ENCODE data around the gene PEF1.

Gene PEF1

DNA sequence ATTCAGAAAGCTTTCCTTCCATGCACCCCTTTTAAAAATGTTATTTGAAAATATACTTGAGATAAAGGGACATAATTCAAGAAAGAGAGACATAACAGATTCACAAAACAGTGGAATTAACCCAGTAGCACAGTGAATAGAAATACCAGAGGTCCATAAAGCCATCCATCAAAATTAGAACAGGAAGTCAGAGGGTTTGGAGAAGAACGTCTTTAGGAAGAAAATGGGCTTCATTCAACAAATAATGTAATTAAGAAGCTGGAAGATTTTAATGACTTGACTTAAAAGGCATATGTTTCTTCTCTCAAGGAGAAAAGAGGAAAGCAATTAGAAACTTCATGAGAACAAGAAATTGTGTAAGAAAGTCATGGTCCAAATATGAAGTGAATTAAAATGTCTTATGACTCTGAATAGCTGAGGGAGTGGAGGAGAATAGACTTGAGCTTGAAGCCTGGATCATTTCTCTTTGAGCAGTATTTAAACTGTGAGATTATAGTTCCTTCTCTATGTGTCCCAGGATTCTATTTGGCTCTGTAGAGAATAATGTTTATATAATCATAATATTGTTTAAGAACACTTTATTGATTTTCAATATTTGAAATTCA lies 35.1 kb downstream of the PEF1 start (continued):
- TF ChIP-seq, protein P1, sequence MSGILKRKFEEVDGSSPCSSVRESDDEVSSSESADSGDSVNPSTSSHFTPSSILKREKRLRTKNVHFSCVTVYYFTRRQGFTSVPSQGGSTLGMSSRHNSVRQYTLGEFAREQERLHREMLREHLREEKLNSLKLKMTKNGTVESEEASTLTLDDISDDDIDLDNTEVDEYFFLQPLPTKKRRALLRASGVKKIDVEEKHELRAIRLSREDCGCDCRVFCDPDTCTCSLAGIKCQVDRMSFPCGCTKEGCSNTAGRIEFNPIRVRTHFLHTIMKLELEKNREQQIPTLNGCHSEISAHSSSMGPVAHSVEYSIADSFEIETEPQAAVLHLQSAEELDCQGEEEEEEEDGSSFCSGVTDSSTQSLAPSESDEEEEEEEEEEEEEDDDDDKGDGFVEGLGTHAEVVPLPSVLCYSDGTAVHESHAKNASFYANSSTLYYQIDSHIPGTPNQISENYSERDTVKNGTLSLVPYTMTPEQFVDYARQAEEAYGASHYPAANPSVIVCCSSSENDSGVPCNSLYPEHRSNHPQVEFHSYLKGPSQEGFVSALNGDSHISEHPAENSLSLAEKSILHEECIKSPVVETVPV (CRISPR knock-in tag; IDR thresholded peaks at IDR 0.05), result peak; percentile 50; the same call in 1 of the 2 replicates
- TF ChIP-seq ZFP3 (CRISPR knock-in tag; IDR thresholded peaks at IDR 0.05) (no peak), RARB (CRISPR knock-in tag; IDR thresholded peaks at IDR 0.05) (no peak), BACH2 (CRISPR knock-in tag; IDR thresholded peaks at IDR 0.05; ENCODE audit: borderline replicate concordance) (no peak), TCF4 (CRISPR knock-in tag; IDR thresholded peaks at IDR 0.05; ENCODE audit: borderline replicate concordance) (peak; percentile 63), PPARA (CRISPR knock-in tag; IDR thresholded peaks at IDR 0.05; ENCODE audit: borderline replicate concordance) (no peak), ZNF8 (CRISPR knock-in tag; IDR thresholded peaks at IDR 0.05) (no peak), ISL1 (CRISPR knock-in tag; IDR thresholded peaks at IDR 0.05) (peak; percentile 98), GLIS3 (CRISPR knock-in tag; IDR thresholded peaks at IDR 0.05) (no peak), ARNTL (CRISPR knock-in tag; IDR thresholded peaks at IDR 0.05; ENCODE audit: borderline replicate concordance, low read depth) (no peak), ZC3H10 (CRISPR knock-in tag; IDR thresholded peaks at IDR 0.05) (peak; percentile 92), ZNF565 (CRISPR knock-in tag; conservative IDR thresholded peaks at IDR 0.05; ENCODE audit: low read depth) (no peak)
- TF ChIP-seq, protein P2, sequence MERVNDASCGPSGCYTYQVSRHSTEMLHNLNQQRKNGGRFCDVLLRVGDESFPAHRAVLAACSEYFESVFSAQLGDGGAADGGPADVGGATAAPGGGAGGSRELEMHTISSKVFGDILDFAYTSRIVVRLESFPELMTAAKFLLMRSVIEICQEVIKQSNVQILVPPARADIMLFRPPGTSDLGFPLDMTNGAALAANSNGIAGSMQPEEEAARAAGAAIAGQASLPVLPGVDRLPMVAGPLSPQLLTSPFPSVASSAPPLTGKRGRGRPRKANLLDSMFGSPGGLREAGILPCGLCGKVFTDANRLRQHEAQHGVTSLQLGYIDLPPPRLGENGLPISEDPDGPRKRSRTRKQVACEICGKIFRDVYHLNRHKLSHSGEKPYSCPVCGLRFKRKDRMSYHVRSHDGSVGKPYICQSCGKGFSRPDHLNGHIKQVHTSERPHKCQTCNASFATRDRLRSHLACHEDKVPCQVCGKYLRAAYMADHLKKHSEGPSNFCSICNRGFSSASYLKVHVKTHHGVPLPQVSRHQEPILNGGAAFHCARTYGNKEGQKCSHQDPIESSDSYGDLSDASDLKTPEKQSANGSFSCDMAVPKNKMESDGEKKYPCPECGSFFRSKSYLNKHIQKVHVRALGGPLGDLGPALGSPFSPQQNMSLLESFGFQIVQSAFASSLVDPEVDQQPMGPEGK (CRISPR knock-in tag; IDR thresholded peaks at IDR 0.05; ENCODE audit: borderline replicate concordance), result peak; percentile 91

DNA sequence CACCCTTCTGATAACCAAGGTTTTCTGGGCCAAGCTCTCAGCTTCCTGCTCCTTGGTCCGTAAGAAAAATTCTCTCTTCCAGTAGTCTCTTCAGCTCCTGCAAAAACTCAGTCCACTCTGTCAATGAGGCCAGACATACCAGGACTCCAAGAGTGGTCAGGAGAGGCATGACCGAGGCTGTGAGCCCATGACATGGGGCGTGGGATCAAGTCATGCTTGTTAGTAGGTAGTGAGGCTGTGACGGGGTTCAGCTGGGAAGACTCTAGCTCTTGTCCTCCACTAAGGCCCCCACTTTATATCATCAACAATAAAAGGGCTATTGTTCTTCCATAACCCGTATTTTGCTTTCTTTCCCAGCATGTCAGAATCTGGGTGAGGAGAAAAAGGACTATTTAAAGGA lies 37.3 kb downstream of the PEF1 start:
- ATAC-seq, result no peak
- TF ChIP-seq ZNF8 (CRISPR knock-in tag; IDR thresholded peaks at IDR 0.05) (no peak), CSDC2 (CRISPR knock-in tag; IDR thresholded peaks at IDR 0.05) (no peak), ZFP3 (CRISPR knock-in tag; IDR thresholded peaks at IDR 0.05) (no peak), PPARA (CRISPR knock-in tag; IDR thresholded peaks at IDR 0.05; ENCODE audit: borderline replicate concordance) (no peak), SNAI2 (CRISPR knock-in tag; IDR thresholded peaks at IDR 0.05) (no peak), ZNF70 (CRISPR knock-in tag; IDR thresholded peaks at IDR 0.05) (no peak), ZC3H10 (CRISPR knock-in tag; IDR thresholded peaks at IDR 0.05) (no peak), ESRRG (CRISPR knock-in tag; IDR thresholded peaks at IDR 0.05) (no peak), BACH2 (CRISPR knock-in tag; IDR thresholded peaks at IDR 0.05; ENCODE audit: borderline replicate concordance) (no peak), ZNF565 (CRISPR knock-in tag; conservative IDR thresholded peaks at IDR 0.05; ENCODE audit: low read depth) (no peak), OSR1 (CRISPR knock-in tag; IDR thresholded peaks at IDR 0.05) (no peak), ZFP30 (CRISPR knock-in tag; IDR thresholded peaks at IDR 0.05) (no peak), TCF4 (CRISPR knock-in tag; IDR thresholded peaks at IDR 0.05; ENCODE audit: borderline replicate concordance) (no peak), ARNTL (CRISPR knock-in tag; IDR thresholded peaks at IDR 0.05; ENCODE audit: borderline replicate concordance, low read depth) (no peak)
- TF ChIP-seq, protein P1 (CRISPR knock-in tag; IDR thresholded peaks at IDR 0.05), result no peak
- TF ChIP-seq, protein P3, sequence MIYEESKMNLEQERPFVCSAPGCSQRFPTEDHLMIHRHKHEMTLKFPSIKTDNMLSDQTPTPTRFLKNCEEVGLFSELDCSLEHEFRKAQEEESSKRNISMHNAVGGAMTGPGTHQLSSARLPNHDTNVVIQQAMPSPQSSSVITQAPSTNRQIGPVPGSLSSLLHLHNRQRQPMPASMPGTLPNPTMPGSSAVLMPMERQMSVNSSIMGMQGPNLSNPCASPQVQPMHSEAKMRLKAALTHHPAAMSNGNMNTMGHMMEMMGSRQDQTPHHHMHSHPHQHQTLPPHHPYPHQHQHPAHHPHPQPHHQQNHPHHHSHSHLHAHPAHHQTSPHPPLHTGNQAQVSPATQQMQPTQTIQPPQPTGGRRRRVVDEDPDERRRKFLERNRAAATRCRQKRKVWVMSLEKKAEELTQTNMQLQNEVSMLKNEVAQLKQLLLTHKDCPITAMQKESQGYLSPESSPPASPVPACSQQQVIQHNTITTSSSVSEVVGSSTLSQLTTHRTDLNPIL (CRISPR knock-in tag; IDR thresholded peaks at IDR 0.05; ENCODE audit: low read depth), result no peak

DNA sequence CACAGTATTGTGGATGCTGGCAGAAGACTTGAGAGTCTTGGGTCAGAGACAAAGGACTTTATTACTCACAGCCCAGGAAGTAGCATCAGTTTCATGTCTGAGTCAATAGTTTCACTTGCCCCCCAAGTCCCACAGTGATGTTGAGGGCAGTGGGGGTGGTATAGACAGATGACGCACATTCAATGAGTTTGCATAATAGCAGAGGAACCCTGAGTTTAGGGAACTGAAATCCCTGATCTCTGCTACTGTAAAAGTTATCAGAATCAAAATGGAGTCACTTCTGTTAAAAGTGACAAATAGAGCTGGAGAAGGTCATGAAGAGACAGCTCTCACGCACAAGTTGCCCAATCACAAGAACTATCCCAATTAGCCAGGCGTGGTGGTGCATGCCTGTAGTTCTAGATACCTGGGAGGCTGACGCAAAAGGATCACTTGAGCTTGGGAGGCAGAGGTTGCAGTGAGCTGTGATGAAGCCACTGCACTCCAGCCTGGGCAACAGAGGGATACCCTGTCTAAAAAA lies 38.7 kb downstream of the PEF1 start:
- no peak for ATAC-seq

More for the DNA sequence above, 38.7 kb downstream of the PEF1 start:
- TF ChIP-seq ZNF70 (CRISPR knock-in tag; IDR thresholded peaks at IDR 0.05) (no peak), PPARA (CRISPR knock-in tag; IDR thresholded peaks at IDR 0.05; ENCODE audit: borderline replicate concordance) (no peak), CSDC2 (CRISPR knock-in tag; IDR thresholded peaks at IDR 0.05) (no peak), ZNF8 (CRISPR knock-in tag; IDR thresholded peaks at IDR 0.05) (no peak), BACH2 (CRISPR knock-in tag; IDR thresholded peaks at IDR 0.05; ENCODE audit: borderline replicate concordance) (no peak)
- TF ChIP-seq, protein P1 (CRISPR knock-in tag; IDR thresholded peaks at IDR 0.05), result no peak

Data from SK-N-SH treated with all-trans-retinoic acid at 6 μM for 48 hours (cell line).